ENCODE measurements around the gene BCLAF1.
A peak's percentile ranks its signal among the peaks of the same experiment; 100 is the strongest.
"Not testable (repeated sequence)": the region's sequence is repeated elsewhere in the genome, so short reads cannot be mapped to it uniquely, and the experiment has no call there.

Gene BCLAF1

DNA sequence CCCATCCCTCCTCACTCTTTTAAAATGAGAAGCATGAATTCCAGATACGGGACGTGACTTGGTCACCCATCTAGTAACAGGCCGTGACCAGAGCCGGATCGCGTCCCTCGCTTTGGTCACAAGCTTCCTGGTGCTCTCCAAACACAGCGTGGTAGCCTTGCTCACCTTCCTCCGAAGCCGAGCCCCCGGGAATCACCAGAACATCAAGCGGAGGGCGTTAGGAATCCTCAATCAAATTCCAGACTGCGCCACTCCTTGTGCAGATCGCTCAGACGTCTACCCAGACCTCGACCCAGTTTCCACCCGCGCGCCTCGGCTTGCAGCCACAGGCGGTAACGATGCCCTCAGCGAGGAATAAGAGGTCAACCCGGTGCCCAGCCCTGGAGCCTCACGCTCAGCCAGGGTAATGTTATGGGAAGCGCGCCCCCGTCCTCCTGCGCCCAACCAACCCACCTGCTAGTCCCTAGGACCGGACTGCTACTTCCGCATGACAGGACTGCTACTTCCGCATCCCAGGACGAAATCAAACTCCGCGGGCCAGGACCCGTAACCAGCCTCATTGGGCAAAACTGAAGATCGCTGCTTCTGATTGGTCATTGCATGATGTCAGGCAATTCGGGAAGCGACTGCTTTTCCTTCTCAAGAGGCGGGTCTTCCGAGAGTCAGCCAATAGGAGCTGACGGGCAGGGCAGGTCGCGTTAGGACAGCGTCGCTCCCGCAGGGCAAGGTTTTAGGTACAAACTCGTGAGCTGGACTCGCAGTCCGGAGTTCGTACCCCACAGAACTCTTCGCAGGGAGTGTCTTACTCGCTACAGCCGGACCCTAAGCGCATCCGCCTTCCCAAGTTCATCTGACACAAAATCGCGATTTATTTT lies 39.6 kb downstream of the BCLAF1 start, which contains the start of gene MTFR2:
MTFR2 (minus strand) TSS at position 501 of the 875 bp plus-strand sequence. CDS start 1,212 bp downstream, outside the sequence.
- peak; percentile 51 to 97 (median 91) for DNase-seq

DNA sequence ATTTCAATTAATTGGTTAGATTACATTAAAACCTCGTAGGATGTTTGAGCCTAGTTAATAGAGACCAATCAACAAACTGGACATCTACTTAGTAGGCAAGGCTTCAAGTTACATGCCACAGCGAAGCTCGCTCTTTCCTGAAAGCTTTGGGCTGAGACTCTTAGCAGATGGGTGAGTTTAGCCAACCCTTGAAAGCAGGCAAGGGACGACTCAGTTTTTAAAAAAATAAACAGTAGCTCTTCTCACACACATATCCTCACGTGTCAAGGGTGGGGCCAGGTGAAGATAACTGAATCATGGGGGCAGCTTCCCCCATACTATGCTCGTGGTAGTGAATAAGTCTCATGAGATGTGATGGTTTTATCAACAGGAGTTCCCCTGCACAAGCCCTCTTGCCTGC lies 40.3 kb downstream of the BCLAF1 start:
- DNase-seq = no peak

- DNase-seq = no peak
Observed at GRCh38 chr6:136244061-136244616, 45.5 kb downstream of the BCLAF1 start.

DNA sequence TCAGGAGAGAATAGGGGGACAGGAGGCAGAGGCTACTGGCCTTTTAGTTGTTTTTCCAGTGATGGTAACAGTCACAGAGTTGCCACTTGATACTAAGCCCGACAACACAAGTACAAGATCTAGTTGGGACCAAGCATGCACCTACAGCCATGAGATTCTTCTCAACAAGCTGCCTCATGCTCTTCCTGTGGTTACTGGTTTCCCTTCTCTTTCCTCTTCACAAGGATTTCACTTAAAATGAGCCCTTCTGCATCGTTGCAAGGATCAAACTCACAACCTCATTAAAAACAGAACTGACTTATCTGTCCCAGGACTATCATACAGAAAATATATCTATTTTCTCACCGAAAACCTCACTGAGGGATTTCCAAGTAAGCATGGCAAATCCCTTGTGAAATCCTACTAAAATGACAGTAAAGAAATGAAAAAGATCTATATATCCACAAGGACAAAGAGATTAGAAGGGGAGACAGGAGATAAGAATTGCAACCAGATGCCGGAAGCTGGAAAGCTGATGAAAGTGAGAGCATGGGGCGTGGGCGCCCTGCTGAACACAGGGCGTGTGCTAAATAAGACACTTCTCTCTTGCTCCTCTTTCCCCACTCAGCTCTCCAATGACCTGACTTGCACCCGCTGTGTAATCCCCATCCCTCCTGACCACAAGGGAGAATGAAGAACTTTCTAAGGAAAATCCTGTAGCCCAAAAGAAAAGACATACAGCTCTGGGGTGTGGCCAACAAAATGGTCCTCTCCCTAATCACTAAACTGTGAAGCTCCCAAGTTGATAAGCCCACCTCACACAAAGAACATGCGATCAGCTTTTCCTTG lies 53.0 kb downstream of the BCLAF1 start:
- DNase-seq = no peak

GRCh38 chr6:136235233-136235564 lies 54.4 kb downstream of the BCLAF1 start:
- no peak for DNase-seq

GRCh38 chr6:136232701-136233100 lies 56.9 kb downstream of the BCLAF1 start:
- no peak for DNase-seq

GRCh38 chr6:136230219-136230853 lies 59.3 kb downstream of the BCLAF1 start:
- DNase-seq = no peak

DNA sequence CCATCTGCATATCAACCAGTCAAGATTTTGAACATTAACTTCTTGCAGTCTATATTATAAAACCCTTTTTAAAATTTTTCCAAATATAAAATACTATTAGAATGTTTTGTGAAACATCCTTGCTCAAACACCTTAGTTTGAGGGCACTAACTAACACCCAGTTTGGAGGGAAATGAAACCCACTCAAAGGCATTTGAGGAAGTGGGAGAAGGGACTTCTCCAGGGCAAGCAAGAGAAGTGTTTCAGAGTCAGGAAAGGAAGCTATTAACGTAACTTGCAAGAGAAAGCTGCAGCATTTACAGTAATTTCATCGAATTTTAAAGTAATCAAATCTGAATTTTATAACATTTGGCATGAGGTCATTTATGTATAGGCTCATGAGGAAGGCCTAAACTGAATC lies 60.8 kb downstream of the BCLAF1 start:
- no peak for DNase-seq

- no peak for DNase-seq
Observed at GRCh38 chr6:136226674-136227377, 62.8 kb downstream of the BCLAF1 start.

GRCh38 chr6:136226027-136226673 lies 63.5 kb downstream of the BCLAF1 start:
- peak in 35 of 56 donors; percentile 0 to 74 (median 12) for DNase-seq

DNA sequence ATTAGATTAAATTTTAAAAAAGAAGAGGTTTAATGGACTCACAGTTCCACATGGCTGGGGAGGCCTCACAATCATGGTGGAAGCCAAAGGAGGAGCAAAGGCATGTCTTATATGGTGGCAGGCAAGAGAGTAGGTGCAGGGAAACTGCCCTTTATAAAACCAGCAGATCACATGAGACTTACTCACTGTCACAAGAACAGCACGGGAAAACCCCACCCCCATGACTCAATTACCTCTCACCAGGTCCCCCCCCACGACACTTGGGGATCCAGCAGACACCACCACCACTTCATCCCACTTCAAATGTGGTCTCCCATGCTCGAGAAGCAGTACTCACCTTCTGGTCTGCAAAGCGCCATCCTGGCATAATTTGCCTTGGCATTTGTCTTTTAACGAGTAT lies 64.2 kb downstream of the BCLAF1 start:
- DNase-seq = no peak

DNA sequence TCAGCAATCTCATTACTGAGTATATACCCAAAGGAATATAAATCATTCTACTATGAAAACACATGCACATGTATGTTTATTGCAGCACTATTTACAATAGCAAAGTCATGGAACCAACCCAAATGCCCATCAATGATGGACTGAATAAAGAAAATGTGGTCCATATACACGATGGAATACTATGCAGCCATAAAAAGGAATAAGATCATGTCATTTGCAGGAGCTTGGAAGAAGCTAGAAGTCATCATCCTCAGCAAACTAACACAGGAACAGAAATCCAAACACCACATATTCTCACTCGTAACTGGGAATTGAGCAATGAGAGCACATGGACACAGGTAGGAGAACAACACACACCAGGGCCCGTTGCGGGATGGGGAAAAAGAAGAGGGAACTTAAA lies 64.7 kb downstream of the BCLAF1 start:
- DNase-seq = not testable (repeated sequence)

DNA sequence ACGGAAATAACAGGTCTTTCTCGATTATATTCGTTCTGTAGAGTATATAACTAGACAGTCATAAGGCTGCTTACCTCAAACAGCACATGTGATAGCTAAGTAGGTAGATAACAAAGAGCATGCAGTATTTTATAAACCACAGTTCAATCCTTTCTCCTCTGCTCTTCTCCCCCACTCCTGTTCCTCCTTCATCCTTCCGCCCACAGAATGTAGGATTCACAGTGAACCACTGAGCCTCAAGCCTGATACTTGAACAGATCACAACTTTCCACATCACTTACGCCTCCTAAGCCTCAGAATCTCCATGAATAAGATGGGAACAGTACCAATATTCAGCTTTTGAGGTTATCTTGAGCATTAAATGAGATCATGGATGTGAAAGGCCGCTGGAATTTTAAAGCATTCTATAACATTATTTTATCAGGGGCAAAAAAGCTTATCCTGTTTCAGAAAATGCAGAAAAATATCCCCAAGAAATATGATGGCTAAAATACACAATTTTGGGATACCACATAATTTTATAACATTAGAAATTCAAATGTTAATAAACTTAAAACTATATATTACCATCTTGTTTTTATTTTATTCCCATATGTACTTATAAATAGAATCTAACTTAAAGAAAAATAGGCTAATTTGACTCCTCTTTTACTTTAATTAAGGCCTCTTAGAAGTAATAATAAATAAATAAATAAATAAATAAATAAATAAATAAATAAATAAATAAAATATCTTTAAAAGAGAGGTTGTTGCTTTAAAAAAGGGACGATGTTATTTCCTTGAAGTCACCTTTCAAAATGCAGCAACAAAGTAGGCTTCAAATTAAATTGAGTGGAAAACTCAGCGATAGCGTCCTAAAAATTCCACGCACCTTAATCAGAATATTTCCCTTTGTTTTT lies 72.9 kb downstream of the BCLAF1 start:
- DNase-seq = no peak

DNA sequence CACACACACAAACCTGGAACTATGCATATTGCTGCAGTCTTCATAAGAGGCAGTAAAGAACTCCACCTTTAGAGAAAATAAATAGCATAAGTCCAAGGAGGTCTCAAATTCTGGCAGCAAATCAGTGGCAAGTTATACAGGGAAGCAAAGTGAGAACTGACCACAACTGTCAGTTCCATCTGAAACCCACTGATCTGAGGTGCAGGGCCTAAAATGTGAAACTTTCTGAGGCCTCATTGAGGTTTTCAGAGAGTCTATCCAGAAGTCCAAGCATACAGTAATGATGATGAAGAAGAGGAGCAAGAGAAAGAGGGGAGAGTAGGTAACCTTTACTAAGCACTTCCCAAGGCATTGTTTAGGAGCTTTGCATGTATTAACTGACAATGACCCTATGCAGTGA lies 75.8 kb downstream of the BCLAF1 start:
- DNase-seq = no peak

- no peak for DNase-seq
Observed at GRCh38 chr6:136213012-136213539, 76.6 kb downstream of the BCLAF1 start.

- no peak for DNase-seq
Observed at GRCh38 chr6:136212608-136213007, 77.0 kb downstream of the BCLAF1 start.

GRCh38 chr6:136210398-136211165 lies 79.1 kb downstream of the BCLAF1 start:
- no peak for DNase-seq

DNA sequence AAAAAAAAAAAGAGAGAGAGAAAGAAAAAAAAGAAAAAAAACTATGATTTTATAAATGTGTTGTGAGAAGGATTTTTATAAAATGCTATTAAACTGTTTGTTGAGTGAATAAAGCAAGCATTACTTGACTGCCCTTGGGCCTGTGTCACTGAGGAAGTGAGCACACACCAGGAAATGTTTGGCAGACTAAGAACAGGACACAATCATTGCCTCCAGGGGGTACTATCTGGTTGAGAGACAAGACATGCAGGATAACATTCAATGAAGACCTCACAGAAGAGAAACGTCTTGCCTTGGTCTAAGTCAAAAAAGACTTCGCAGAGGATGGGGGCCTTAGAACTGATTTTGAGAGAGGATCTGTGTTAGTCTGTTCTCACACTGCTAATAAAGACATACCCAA lies 80.2 kb downstream of the BCLAF1 start:
- no peak for DNase-seq
